ENCODE results near the gene NDUFB10.
A peak's percentile ranks its signal among the peaks of the same experiment; 100 is the strongest.

DNA sequence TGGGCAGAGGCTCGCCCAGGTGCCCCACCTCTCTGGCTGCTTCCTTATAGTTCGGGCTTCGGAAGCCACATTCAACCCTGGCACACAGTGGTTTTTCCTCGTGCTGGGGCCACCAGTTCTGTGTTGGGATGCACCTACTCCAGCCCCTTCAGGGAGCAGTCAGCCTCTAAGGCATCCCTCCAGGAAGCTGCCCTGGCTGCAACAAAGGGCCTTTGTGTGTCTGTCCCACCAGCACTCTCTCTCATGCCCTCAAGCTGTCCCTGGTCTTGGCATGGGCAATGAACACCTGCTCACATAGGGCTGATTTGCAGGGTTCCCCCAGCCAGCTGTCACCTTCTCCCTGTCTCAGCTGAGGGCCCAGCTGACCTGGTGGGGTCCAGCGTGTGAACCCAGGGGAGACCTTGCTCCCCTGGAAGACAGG, 22.7 kb downstream of the NDUFB10 start:
- TF ChIP-seq, protein P1, sequence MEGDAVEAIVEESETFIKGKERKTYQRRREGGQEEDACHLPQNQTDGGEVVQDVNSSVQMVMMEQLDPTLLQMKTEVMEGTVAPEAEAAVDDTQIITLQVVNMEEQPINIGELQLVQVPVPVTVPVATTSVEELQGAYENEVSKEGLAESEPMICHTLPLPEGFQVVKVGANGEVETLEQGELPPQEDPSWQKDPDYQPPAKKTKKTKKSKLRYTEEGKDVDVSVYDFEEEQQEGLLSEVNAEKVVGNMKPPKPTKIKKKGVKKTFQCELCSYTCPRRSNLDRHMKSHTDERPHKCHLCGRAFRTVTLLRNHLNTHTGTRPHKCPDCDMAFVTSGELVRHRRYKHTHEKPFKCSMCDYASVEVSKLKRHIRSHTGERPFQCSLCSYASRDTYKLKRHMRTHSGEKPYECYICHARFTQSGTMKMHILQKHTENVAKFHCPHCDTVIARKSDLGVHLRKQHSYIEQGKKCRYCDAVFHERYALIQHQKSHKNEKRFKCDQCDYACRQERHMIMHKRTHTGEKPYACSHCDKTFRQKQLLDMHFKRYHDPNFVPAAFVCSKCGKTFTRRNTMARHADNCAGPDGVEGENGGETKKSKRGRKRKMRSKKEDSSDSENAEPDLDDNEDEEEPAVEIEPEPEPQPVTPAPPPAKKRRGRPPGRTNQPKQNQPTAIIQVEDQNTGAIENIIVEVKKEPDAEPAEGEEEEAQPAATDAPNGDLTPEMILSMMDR (IDR thresholded peaks at IDR 0.05), result no peak
- TF ChIP-seq POLR2AphosphoS5 (IDR thresholded peaks at IDR 0.05; ENCODE audit: low read depth, low read length) (0 out of 2 replicates have a peak, but pooled peaks have one; percentile 37), SIN3A (IDR thresholded peaks at IDR 0.05; ENCODE audit: borderline replicate concordance, insufficient read depth, low read depth, low read length) (no peak), TCF7L2 (IDR thresholded peaks at IDR 0.05; ENCODE audit: low read depth, low read length) (0 out of 2 replicates have a peak, but pooled peaks have one; percentile 20)
